ENCODE results near the gene DNAJB13.

DNA sequence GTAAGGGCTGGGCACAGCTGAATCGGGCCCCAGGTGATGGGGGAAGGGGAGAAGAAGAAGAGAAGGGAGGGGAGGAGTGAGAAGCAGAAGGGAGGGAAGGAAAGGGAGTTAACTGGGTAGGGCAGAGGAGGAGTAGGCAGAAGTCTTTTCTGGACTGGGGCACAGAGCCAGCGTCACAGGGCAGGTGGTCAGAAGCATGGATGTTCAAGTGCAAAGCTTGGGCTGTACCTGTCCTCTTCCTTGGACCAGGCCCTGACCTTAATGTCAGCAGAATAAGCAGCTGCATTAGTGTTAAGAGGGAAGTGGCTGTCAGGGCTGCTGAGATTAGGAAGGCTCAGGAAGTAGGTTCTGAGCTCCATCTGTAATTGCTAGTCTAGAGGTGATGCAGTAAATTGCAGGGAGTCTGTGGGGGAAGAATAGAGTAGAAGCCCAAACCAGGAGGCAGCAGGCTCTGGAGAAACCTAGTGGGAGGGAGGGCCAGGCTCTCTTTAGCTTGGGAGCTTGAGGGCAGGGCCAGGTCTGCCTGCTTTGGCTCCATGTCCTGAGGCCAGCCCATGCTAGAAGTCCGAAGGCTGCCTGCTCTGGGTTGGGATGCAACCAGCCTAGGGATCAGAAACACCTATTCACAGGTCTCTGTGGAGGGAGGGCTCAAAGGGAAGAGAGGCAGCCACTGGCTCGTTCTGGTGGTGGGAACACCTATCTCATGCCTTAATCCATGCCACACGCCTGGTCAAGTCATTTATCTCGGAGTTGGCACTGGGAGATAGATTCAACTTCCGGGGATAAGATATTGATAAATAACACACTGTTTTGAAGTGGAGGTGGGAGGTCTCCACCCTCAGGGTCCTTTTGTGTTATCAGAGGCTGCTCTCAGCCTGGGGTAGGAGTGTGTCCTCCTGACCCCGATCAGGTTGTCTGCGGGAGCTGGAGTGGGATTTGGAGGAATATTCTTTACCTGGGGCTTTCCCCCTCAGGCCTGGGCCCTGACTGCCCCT, 59.8 kb downstream of the DNAJB13 start:
- TF ChIP-seq, protein P1, sequence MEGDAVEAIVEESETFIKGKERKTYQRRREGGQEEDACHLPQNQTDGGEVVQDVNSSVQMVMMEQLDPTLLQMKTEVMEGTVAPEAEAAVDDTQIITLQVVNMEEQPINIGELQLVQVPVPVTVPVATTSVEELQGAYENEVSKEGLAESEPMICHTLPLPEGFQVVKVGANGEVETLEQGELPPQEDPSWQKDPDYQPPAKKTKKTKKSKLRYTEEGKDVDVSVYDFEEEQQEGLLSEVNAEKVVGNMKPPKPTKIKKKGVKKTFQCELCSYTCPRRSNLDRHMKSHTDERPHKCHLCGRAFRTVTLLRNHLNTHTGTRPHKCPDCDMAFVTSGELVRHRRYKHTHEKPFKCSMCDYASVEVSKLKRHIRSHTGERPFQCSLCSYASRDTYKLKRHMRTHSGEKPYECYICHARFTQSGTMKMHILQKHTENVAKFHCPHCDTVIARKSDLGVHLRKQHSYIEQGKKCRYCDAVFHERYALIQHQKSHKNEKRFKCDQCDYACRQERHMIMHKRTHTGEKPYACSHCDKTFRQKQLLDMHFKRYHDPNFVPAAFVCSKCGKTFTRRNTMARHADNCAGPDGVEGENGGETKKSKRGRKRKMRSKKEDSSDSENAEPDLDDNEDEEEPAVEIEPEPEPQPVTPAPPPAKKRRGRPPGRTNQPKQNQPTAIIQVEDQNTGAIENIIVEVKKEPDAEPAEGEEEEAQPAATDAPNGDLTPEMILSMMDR (IDR thresholded peaks at IDR 0.05) = no peak
- TF ChIP-seq EZH2 (IDR thresholded peaks at IDR 0.05) (no peak), EZH2phosphoT487 (IDR thresholded peaks at IDR 0.05) (no peak)

Measured in neural progenitor cell (in vitro differentiated cells).